Sigmoid colon (tissue), 3 donors: ENCODE data around the gene TRIML2.

Experiments
- POLR2A ChIP-seq, 2 donors: fragments of 450-650 bp; IDR thresholded peaks; one replicate each; pipeline ENCODE4 v1.6.1; 2016; ENCODE audit warnings: antibody characterized with exemption in 2 of 2, mild to moderate bottlenecking in 2 of 2, moderate library complexity in 2 of 2
- TF ChIP-seq, protein P1 (sequence below), 4 experiments: fragments of 450-650 bp in 3 of 4; fragments of 200-600 bp in 1 of 4; IDR thresholded peaks; one replicate each; pipeline ENCODE4 v1.5.1; 2016 to 2019; ENCODE audit warnings: antibody characterized with exemption in 4 of 4, mild to moderate bottlenecking in 3 of 4, moderate library complexity in 2 of 4

DNA sequence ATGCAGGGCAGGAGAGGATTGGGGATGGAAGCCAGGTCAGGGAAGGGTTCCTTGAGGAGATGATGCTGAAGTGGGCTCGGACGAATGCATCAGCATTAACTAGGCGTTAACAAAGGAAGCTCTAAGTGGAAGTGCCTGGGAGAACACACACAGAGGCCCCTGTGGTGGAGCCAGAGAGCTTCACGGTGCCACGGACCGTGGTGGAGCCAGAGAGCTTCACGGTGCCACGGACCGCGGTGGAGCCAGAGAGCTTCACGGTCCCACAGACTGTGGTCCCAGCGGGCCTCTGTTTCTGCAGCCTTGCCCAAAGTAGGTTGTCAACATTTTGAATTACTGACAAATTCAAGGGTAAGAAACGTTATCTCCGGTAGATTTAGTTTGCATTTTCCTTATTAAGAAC, 48.3 kb downstream of the TRIML2 start:
- TF ChIP-seq, protein P1, sequence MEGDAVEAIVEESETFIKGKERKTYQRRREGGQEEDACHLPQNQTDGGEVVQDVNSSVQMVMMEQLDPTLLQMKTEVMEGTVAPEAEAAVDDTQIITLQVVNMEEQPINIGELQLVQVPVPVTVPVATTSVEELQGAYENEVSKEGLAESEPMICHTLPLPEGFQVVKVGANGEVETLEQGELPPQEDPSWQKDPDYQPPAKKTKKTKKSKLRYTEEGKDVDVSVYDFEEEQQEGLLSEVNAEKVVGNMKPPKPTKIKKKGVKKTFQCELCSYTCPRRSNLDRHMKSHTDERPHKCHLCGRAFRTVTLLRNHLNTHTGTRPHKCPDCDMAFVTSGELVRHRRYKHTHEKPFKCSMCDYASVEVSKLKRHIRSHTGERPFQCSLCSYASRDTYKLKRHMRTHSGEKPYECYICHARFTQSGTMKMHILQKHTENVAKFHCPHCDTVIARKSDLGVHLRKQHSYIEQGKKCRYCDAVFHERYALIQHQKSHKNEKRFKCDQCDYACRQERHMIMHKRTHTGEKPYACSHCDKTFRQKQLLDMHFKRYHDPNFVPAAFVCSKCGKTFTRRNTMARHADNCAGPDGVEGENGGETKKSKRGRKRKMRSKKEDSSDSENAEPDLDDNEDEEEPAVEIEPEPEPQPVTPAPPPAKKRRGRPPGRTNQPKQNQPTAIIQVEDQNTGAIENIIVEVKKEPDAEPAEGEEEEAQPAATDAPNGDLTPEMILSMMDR (IDR thresholded peaks at IDR 0.05): no peak
- no peak for TF ChIP-seq POLR2A (IDR thresholded peaks at IDR 0.05)
